Non-pigmented ciliary epithelial cell (primary cell): Measurements from ENCODE around the gene SRPX.

Experiments used
- DNase-seq: peaks from one replicate; pipeline ENCODE4 v3.0.0-alpha.2; 2010; ENCODE audit warnings: low read depth

The SRPX gene, protein sequence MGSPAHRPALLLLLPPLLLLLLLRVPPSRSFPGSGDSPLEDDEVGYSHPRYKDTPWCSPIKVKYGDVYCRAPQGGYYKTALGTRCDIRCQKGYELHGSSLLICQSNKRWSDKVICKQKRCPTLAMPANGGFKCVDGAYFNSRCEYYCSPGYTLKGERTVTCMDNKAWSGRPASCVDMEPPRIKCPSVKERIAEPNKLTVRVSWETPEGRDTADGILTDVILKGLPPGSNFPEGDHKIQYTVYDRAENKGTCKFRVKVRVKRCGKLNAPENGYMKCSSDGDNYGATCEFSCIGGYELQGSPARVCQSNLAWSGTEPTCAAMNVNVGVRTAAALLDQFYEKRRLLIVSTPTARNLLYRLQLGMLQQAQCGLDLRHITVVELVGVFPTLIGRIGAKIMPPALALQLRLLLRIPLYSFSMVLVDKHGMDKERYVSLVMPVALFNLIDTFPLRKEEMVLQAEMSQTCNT

DNA sequence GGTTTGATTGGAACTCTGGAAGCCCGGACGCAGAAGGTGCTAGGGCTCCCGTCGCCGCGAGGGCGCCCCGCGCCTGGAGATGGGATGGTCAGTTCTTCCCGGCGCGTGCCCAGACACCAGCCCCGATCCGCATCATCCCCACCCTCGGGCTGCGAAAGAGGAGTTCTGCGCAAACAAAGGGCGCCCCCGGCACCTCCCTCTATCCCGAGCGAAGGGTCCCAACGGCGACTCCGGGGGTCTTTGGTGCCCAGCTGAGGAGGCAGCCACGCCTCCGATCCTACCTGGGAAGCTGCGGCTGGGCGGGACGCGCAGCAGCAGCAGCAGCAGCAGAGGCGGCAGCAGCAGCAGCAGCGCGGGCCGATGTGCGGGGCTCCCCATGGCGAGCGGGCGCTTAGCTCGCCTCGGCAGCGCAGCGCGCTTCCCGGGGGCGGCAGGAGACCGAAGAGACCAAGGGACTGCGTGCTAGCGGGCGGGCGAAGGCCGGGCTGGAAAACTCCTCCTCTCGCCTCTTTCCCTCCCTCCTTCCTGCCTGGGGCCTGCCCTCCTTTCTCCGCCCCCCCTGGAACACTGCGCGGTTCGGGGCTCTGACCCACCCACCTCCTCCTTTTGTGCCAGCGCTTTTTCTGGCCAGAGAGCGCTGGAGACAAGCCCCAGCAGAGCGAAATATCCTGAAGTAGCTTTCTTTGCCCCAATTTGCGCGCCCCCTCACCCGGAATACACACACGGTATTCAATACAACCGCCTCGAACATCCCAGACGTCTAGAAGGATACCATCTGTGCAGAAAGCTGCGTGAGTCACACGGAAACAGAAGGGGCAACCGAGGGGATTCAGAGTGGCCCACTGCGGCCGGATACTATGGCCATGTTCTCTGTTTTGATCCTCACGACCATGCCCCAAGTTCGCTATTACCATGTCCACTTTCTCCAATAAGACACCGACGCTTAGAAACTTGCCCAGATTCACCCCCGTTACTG, at the start of gene SRPX:
Gene SRPX (minus strand): TSS at position 457 of the 976 bp plus-strand sequence. CDS start 79 bp downstream, at position 378.
- no peak for DNase-seq

DNA sequence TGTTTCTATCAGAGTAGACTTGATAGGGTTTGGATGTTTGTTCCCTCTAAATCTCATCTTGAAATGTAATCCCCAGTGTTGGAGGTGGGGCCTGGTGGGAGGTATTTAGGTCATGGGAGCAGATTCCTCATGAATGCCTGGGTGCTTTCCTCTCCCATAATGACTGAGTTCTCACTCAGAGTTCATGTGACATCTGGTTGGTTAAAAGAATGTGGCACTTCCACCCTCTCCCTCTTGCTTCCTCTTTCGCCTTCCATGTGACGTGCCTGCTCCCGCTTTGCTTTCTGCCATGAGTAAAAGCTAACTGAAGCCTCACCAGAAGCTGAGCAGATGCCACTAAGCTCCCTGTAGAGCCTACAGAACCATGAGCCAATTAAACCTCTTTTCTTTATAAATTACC, 47.3 kb upstream of the SRPX start:
- DNase-seq = no peak

DNA sequence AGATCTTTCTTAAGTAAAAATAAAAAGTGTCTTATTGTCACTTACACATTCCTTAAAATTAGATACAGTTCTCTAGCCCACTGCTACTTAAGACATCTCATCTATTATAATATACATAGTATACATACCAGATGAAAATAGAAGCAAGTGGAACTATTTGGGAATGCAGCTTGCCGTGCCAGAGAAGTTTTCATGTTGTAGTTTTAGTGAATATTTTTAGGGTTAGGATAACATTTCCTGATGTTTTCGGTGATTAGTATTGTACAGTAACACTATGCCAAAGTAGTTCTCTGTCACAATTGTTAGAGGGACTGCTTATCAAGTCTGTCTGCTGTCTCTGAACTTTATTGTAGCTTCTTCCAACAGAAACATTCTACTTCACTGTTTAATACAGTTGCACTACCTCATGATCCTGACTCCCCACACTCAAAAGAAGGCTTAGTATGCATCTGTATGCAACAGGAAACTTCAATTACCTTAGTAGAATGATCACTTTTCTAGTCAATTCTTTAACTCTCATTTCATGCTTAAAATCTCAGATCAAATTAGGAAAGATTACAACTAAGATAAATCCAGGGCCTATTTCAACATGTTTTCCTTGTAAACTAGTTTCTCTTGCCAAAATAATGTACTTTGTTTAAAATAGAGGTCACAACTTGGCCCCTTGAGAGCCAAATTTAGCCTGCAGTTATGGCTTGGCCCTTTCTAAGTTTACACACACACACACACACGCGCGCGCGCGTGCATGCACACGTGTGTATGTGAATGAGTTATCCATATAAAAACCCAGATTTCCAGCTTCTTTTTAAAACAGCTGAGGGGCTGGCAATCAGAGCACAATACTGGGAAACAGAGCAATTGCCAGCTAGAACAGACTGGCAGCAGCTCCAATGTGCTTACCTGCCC, 42.3 kb upstream of the SRPX start:
- no peak for DNase-seq

DNA sequence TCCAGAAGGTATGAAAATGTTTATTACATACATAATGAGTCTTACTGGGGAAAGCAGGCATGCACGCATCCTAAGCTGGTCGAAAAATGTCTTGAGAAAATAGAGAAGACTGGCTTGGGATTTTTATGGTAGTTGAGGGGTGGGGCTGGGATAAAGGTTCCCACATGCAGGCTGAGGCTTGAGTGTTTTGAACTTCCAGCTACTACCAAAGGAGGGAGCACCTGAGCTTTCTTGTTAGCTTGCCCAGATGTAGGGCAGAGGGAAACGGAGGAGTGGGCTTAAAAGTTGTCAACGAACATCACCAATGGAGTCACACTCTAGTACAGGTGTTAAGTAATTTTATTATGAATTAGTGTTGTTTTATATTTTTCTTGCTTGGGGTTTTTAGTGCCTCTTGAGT, 39.6 kb upstream of the SRPX start:
- DNase-seq = no peak

DNA sequence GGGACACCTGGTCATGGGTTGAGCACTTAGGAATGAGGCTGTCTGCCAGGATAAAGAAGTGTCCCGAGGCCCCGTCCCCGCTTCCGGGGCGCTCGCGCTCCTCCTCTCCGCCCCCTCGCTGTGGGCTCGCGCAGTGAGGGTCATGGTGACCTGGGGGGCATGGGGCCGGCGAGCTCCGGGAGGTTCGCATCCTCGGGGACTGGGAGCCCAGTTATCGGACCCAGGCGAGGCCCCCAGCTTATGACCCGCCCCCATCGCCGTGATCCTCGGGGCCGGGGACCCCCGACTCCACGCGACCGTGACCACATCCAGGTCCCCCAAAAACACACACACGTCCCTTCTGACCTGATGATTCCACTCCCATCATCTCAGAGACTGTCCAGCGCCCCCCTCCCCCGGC, 35.3 kb upstream of the SRPX start:
- DNase-seq = no peak

DNA sequence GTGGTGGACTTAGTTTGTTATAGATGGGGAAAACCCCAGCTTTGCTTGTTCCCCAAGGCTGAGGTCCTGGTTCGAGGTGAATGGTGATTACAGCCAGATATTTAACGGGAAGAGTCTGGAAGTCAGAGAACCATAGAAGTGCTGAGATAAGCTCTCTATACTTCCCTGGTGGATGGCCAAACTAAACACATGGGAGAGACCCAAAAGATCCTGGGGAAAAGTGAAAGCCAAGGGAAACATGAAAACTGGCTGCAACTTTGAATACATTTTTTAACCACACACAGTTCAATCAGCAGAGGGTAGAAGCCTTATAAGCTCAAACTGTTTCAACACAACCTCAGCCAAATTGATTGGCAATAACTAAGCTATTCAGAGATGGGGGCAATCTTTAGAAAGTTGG, 29.3 kb upstream of the SRPX start:
- no peak for DNase-seq

DNA sequence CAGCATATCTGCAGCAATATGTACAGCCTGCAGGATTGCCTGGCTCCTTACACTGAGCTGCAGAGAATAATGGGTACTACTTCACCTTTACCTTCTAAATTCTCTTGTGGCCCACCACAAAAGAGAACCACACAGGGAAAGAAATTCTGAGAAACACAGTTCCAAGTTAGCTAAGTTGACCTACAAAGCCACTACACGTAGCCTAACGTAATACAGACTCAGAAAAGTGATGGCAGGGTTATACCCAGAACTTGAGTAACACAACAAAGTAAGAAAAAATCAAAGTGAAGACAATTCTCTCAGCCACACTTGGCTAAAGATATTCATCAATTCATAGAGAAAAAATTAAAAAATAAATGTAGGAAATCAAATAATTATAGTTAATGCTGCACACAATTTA, 26.4 kb upstream of the SRPX start:
- no peak for DNase-seq

DNA sequence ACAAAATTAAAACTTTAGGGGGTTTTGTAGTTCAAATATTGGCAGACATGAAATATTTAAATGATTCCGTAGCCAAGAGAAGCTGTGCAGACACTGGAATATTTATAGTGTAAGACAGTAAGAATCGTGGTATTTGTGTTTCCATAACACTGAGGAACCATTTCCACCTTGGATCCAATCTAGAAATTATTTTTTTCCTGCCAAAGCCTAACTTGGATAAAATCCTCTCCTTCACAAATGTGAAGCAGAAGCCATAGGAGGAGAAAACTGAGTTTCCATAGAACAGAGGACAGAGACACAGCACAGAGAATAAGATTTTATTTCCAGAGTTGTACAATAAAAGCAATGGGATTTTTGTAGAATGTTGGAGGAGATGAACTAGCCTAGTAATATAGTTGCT, 19.9 kb upstream of the SRPX start:
- no peak for DNase-seq

DNA sequence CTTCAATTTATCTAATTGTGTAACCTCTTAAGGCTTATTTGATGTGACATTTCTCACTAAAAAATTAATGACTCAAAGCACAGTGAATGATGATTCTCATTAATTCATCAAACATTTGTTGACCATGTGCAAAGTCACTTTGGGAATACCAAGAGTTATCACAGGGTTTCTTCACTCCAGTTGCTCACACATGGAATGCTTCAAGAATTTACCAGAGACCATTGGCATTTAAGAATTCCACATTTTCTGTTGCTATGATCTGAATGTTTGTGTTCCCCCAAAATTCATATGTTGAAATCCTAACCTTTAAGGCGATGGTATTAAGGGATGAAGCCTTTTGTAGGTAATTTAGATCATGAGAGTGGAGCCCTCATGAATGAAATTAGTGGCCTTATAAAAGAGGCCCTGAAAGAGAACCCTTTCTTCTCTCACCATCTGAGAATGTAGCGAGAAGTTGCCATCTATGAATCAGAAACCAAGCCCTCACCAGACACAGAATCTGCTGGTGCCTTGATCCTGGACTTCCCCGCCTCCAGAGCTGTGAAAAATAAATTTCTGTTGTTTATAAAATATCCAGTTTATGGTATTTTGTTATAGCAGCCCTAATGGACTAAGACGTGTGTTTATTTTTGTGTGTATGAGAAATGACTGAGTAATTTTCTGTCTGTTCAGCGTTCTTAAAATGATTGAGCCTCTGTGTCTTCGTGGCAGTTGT, 16.4 kb upstream of the SRPX start:
- no peak for DNase-seq

DNA sequence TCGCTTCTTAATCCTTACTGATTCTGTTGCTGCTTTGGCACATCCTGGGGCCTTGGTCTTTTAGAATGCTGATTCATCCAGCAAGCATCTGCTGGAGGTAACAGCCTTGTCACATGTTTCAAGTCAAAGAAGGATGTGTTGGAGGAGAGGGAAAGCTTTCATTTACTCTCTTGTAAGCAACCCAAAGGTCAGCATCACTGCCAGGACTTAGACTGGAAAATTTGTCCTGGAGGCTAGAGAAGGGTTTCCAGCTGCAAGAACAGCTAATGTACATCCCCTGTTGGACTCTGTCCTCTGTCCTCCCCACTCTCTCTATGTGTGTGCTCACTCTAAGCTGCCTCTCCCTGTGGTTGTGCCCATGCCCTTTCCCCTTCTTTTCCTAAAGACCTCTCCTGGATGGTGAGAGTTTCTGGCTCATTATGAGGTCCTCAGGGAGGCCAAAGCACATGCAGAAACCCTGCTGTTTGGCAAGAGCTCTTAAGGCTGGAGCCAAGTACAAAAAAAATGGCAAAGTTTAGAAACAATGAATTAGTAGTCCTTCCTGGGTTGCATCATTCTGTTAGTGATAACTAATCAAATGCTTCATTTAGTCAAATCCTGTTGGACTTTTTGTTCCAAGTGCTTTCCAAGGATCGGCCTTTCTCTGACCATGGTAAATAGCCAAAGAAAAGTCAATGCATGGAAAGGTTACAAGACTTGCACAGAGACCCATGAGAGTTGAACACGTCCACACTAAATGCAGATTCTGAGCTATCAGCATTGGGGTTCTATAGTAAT, 13.4 kb upstream of the SRPX start:
- DNase-seq = peak; percentile 37

DNA sequence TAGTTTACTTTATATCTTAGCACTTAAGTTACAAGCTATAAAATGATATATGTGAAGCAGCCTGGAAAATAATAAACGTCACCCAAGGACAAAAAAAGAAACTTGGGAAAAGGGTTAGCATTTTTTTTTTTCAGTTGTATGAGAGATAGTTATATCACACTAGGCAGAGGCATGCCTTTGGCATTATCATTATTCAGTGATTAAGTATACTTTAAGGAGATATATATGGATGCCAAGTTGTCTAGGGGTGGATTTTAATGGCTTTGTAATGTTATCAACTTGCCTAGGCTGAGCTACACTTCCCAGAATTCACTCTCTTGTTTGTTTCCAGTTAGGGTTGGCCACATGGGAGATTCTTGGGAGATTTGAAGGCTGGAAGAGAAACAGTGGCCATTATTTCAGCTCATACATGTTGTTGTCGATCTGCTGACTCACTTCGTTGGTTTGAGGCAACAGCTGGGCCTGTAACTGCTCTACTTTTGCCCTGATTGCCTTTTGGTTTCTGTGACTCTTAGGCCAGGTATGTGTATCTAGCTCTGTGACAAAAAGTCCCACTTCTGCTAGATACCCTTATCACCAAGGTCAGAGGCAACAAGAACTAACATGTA, 11.5 kb upstream of the SRPX start:
- DNase-seq = no peak

DNA sequence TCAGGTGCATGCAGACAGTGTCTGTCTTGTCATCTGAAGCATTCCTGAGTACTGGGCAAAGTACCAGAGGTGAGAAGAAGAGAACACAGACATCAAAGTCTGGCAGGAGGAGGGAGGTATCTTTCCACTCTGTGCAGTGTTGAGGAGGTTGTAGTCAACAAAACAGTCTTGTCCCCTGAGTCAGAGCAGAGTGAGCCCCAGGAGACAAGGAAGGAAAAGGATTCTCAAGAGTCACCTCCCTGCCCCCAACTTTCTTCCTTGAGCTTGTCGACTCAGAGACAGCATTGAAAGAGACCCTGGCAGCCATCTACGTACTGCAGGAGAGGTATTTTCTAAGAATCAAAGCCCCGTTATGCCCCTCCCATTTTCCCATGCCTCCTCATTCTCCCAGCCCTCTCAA, 4.4 kb upstream of the SRPX start:
- DNase-seq = no peak

DNA sequence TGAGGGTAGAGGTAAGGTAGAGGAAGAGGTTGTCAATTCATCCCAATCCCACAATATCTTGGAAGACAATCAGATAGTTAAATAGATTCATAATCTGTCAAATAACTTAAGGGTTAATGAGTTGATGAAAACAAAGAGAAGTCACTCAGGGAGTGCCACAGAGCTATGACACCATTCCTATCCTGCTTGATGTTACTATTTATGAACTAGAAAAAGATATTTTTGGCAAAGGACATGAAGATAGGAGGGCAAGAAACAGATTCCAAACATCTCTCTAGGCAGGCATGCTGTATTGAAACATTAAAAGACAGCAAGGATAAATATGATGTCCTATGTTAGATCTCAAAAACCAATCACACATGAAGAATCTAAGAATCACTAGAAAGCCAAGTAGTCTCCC, 3.5 kb upstream of the SRPX start:
- DNase-seq = no peak

DNA sequence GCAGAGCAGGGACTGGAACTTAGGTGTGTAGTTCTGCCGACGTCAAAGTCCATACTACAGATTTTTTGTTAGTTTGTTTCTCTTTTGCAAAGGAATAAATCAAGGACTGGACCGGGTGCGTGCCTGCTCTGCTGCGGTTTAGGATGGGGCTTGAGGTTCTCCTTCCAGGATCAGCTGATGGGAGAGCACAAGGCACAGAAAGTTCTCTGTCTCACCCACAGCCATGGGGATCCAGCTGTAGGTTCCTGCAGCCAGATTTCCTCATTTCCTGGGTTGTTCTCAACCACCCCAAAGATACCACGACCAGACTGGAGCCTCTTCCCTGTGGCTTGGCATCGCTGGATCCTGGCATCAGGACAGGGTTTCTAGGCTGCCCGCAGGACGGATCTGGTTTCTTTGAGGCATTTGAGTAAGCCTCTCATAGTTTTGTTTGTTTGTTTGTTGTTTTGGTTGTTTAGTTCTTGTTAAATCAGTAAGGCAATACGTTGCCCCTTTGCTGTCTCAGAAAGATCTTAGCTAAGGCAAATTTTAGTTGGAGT, 789 bp upstream of the SRPX start:
- DNase-seq = no peak

DNA sequence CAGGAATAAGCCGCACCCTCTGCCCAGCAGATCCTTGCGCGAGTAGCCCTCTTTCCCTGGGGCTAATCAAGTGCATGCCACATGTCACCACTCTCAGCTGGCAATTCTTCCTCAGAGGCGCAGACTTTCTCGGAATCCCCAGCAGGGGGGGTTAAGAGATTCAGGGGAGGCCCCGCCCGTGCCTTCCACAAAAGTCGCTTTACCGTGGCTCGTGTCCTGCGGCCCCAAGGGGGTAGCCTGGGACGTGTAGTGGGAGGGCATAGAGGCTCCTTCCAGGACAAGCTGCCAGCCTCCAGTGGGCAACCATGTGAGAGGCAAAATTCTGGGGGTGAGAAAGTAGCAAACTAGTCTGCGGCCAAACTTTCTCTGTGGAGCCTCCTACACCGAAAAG, 652 bp downstream of the SRPX start:
- DNase-seq = no peak

DNA sequence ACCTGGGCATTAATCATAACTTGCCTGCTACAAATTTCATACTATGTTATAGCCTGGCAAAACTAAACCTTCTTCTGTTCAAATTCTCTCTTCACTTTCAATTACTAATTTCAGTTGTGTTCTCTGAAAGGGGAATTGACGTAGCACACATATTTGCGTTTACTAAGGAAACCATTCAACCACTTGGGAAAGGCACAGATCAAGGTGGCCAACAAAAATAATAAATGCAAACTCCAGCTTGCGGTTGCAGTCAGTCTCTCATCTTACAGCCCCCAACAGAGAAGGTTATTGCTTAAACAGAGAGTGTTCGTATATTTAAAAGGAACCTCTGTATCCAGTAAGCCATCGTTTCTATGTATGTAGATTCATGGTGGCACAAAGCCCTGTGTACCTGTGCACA, 4.0 kb downstream of the SRPX start:
- DNase-seq = no peak

DNA sequence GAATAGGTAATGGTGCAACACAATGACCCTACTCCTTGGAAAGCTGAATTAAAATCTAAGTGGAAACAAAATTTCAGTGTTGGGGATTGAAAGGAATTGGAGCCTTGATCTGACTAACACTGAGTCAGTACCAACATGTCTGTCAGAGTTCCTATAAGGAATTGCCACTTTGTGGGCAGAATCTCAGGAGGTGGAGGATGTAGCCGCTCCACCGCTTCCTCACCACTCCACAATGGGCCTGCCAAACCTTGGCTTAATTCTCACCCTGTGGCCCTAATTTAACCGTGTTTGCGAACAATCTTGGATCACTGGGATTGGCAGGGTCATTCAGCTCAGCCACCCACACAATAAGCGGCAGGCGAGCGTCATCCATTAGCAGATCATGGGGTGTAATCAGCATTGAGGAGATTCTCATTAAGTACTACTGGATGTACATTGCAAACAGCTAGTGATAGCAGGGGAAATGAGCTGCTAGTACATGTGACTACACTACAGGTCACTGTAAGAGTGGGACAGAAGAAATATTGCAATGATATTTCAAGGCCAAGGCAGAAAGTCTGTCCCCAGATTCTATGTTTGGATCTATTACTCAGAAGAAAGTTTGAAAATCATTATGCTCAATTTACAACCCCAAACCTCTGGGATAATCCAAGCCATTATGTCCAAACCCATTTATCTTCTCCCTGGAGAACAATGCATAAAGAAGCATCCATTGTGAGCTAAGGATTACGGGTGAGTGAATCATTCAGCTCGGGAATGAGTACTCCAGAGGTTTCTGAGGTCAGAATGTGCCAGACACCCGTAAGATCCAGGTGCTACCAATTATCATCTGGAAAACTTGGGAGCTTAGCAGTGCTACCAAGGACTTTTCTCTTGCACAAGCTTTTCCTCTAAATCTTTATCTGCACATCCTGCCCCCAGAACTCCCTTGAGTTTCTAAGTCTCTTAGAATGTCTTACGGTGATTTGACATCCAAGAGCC, 5.8 kb downstream of the SRPX start:
- DNase-seq = no peak

DNA sequence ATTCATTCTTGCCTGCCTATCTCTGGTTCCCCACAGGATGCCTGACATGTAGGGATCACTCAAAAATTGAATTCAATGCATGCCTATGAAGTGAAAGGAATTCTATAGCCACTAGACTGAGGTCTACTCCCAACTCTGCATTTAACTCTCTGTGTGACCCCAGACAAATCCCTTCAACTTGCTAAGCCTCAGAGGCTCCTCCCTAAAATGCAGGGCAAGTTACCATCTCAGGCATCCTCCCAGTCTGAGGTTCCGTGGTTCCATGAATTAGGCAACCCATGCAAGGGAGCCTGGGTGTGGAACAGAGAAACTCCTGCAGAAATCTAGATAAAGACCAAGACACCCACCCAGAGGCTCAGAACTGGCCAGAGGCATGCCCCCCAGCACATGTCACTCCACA, 6.6 kb downstream of the SRPX start:
- no peak for DNase-seq
